HepG2 (cell line): Measurements from ENCODE around the gene HAO2. TPM values are rescaled to one million over a fixed set of nuclear protein-coding genes. Genes with fewer than 3 reads are reported as not detected.

Experiments used
- ATAC-seq: fragments of 200-7000 bp; cut with Tn5 transposase; 3 replicates; pipeline ENCODE4 v1.9.1; 2020; ENCODE audit warnings: mild to moderate bottlenecking, moderate library complexity
- BruUV-seq: library from RNA; stranded (reverse); fragments of 400-500 nt; replicated peaks from 2 replicates; lab custom pipeline; 2021; lab: Mats Ljungman, UMichigan
- CTCF ChIA-PET: fragments of 300-600 bp; formaldehyde crosslinking; extraction: SDS; loops from one replicate; lab custom pipeline; 2021; ENCODE audit warnings: low total read pairs, inconsistent platforms, low intra/inter-chr PET ratio; lab: Yijun Ruan, JAX
- POLR2A ChIA-PET: fragments of 350-600 bp; sonication (Branson Sonifier 250); formaldehyde crosslinking; loops from one replicate; lab custom pipeline; 2020; ENCODE audit warnings: antibody characterized with exemption, inconsistent platforms; lab: Yijun Ruan, JAX
- DNase-seq: peaks from one replicate; pipeline ENCODE4 v3.0.0-alpha.2; 2015; ENCODE audit warnings: low spot score
- FAIRE-seq: peaks from 3 replicates; lab custom pipeline; 2011; peaks lifted over from hg19 to GRCh38; lab: Jason Lieb, UNC
- H2AFZ ChIP-seq: one replicate; pipeline ENCODE4 v1.6.1; 2011; ENCODE audit warnings: low read length, inconsistent platforms
- H3K27ac ChIP-seq: fragments of 300-600 bp; 3 replicates; pipeline ENCODE4 v1.8.0; 2011; ENCODE audit warnings: mixed run types, mild to moderate bottlenecking, mixed read lengths, low read length, inconsistent platforms; ENCODE audit not compliant: insufficient read depth; ENCODE audit errors: extremely low read length
- H3K27me3 ChIP-seq, 2 experiments: fragments of 200-600 bp in 1 of 2; 2 replicates in 1 of 2; 3 replicates in 1 of 2; pipeline versions ENCODE4 v1.6.0 to v1.8.0; 2011; ENCODE audit warnings: low read length in 2 of 2, mild to moderate bottlenecking in 2 of 2, moderate library complexity in 2 of 2, inconsistent platforms in 1 of 2; ENCODE audit not compliant: insufficient read depth in 2 of 2, control insufficient read depth in 1 of 2
- H3K36me3 ChIP-seq, 2 experiments: fragments of 200-600 bp in 1 of 2; replicated peaks in 1 of 2; 2 replicates in 1 of 2; 3 replicates in 1 of 2; pipeline versions ENCODE4 v1.5.1 to v1.8.0; 2011; ENCODE audit warnings: low read length in 2 of 2, inconsistent platforms in 1 of 2; ENCODE audit not compliant: insufficient read depth in 2 of 2, control insufficient read depth in 1 of 2
- H3K4me1 ChIP-seq: 2 replicates; pipeline ENCODE4 v1.5.1; 2012; ENCODE audit warnings: low read length, inconsistent platforms; ENCODE audit not compliant: insufficient read depth
- H3K4me2 ChIP-seq: 2 replicates; pipeline ENCODE4 v1.6.0; 2011; ENCODE audit warnings: low read depth, low read length, inconsistent platforms
- H3K4me3 ChIP-seq, 3 experiments: fragments of 200-600 bp in 1 of 3; sonication (generic), shearing (Covaris generic) in 1 of 3; replicated peaks in 1 of 3; 2 replicates each; pipeline ENCODE4 v1.5.1; 2011 to 2016; ENCODE audit warnings: low read length in 3 of 3, inconsistent platforms in 2 of 3, low read depth in 2 of 3, mild to moderate bottlenecking in 2 of 3, control low read depth in 1 of 3, mixed read lengths in 1 of 3; ENCODE audit not compliant: insufficient read depth in 1 of 3
- H3K79me2 ChIP-seq: one replicate; pipeline ENCODE4 v1.6.1; 2011; ENCODE audit warnings: low read length, inconsistent platforms; ENCODE audit not compliant: insufficient read depth
- H3K9ac ChIP-seq: 2 replicates; pipeline ENCODE4 v1.6.0; 2011; ENCODE audit warnings: mild to moderate bottlenecking, low read depth, low read length, inconsistent platforms; ENCODE audit not compliant: insufficient read depth
- H3K9me3 ChIP-seq: 2 replicates; pipeline ENCODE4 v1.5.1; 2012; ENCODE audit warnings: mild to moderate bottlenecking, low read length
- H4K20me1 ChIP-seq: 2 replicates; pipeline ENCODE4 v1.6.0; 2011; ENCODE audit warnings: inconsistent platforms, mild to moderate bottlenecking, low read length, moderate library complexity; ENCODE audit not compliant: insufficient read depth
- FOXC1 ChIP-seq: sonication (generic); formaldehyde crosslinking; IDR thresholded peaks from 2 replicates; pipeline ENCODE4 v1.8.0; 2022; ENCODE audit warnings: mild to moderate bottlenecking, missing genetic modification reagents, borderline replicate concordance
- FOXO4 ChIP-seq: sonication (generic); formaldehyde crosslinking; conservative IDR thresholded peaks from 2 replicates; pipeline ENCODE4 v1.8.1; 2023; ENCODE audit warnings: missing genetic modification reagents
- ZHX2 ChIP-seq, 2 experiments: sonication (generic) in 1 of 2; formaldehyde crosslinking in 1 of 2; IDR thresholded peaks; 2 replicates each; pipeline versions ENCODE4 v1.6.1 to v1.9.0; 2014 to 2022; ENCODE audit warnings: antibody characterized with exemption in 1 of 2, borderline replicate concordance in 1 of 2, inconsistent platforms in 1 of 2, low read depth in 1 of 2, missing genetic modification reagents in 1 of 2
- ZNF713 ChIP-seq: sonication (generic); formaldehyde crosslinking; IDR thresholded peaks from 2 replicates; pipeline ENCODE4 v1.4.0; 2020; ENCODE audit warnings: mild to moderate bottlenecking, missing genetic modification reagents
- WGBS: methylation state at CpG from one replicate; pipeline ENCODE4 v1.1.6; 2017; ENCODE audit warnings: low lambda C conversion rate; 5-methylcytosine and 5-hydroxymethylcytosine counted together
- in situ Hi-C: cut with HindIII; loops from 2 replicates; pipeline ENCODE4 v1.10.0; 2017; ENCODE audit warnings: low pct_unique_long_range_greater_than_20kb; ENCODE audit not compliant: extremely low pct_ligation_motif_present
- intact Hi-C: fragments of 100-400 bp; cut with micrococcal nuclease; formaldehyde crosslinking; loops from one replicate; pipeline ENCODE4 v1.10.0; 2022; ENCODE audit not compliant: unreplicated experiment
- polyA plus RNA-seq, 8 experiments: library from polyadenylated mRNA; depleted of rRNA in 3 of 8; stranded (reverse) in 7 of 8; unstranded in 1 of 8; fragments of >200 nt; fragmentation: Illumina TruSeq in 4 of 8; extraction: Trizol in 4 of 8; gene quantifications; 2 replicates each; pipeline versions ENCODE4 v1.2.1 to v1.2.3, GENCODE V29; 2011 to 2016; ENCODE audit warnings: low read depth in 4 of 8, missing spikeins in 1 of 8, mixed read lengths in 1 of 8; ENCODE audit not compliant: insufficient read depth in 1 of 8
- total RNA-seq, 5 experiments: library from RNA; depleted of rRNA; stranded (reverse); fragments of >200 nt; fragmentation: Illumina TruSeq; extraction: Trizol; gene quantifications; 2 replicates each; pipeline ENCODE4 v1.2.3, GENCODE V29; 2016; ENCODE audit warnings: low read depth in 1 of 5
- TF ChIP-seq, protein P1 (sequence below): sonication (generic); formaldehyde crosslinking; IDR thresholded peaks from 2 replicates; pipeline ENCODE4 v1.5.1; 2020; ENCODE audit warnings: mild to moderate bottlenecking, missing genetic modification reagents, moderate library complexity
- TF ChIP-seq, protein P2 (sequence below): sonication (generic); formaldehyde crosslinking; IDR thresholded peaks from 2 replicates; pipeline ENCODE4 v1.4.0; 2020; ENCODE audit warnings: missing genetic modification reagents, borderline replicate concordance

The HAO2 gene
- total and polyA plus RNA-seq, 2 of the 13 experiments (the other 11 are each of a cell fraction or from before 2014, with no cell fraction given), result 0.05 to 0.09 TPM

GRCh38 chr1:119435052-119435451 is 66.5 kb downstream of the HAO2 start:
- Histone ChIP-seq H4K20me1 (no peaks in the 10 kb centered on the region), H3K27ac (no peak overlapping the region), H3K36me3 (no peaks in the 10 kb centered on the region), H3K4me1 (no peaks in the 10 kb centered on the region), H3K9ac (no peak overlapping the region), H3K4me3 (no peak overlapping the region), H3K27me3 (peaks cover 0 to 8% of the 10 kb centered on the region in 2 experiments; a peak in 2 of 5 replicates), H2AFZ (no peak overlapping the region), H3K79me2 (no peaks in the 10 kb centered on the region), H3K9me3 (no peaks in the 10 kb centered on the region), H3K4me2 (no peak overlapping the region)
- ATAC-seq (no peak), DNase-seq (no peak), FAIRE-seq (no peak)
- CTCF ChIA-PET, result no interaction called here
- no peak for TF ChIP-seq FOXC1 (CRISPR knock-in tag)
- TF ChIP-seq, protein P1, sequence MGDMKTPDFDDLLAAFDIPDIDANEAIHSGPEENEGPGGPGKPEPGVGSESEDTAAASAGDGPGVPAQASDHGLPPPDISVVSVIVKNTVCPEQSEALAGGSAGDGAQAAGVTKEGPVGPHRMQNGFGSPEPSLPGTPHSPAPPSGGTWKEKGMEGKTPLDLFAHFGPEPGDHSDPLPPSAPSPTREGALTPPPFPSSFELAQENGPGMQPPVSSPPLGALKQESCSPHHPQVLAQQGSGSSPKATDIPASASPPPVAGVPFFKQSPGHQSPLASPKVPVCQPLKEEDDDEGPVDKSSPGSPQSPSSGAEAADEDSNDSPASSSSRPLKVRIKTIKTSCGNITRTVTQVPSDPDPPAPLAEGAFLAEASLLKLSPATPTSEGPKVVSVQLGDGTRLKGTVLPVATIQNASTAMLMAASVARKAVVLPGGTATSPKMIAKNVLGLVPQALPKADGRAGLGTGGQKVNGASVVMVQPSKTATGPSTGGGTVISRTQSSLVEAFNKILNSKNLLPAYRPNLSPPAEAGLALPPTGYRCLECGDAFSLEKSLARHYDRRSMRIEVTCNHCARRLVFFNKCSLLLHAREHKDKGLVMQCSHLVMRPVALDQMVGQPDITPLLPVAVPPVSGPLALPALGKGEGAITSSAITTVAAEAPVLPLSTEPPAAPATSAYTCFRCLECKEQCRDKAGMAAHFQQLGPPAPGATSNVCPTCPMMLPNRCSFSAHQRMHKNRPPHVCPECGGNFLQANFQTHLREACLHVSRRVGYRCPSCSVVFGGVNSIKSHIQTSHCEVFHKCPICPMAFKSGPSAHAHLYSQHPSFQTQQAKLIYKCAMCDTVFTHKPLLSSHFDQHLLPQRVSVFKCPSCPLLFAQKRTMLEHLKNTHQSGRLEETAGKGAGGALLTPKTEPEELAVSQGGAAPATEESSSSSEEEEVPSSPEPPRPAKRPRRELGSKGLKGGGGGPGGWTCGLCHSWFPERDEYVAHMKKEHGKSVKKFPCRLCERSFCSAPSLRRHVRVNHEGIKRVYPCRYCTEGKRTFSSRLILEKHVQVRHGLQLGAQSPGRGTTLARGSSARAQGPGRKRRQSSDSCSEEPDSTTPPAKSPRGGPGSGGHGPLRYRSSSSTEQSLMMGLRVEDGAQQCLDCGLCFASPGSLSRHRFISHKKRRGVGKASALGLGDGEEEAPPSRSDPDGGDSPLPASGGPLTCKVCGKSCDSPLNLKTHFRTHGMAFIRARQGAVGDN, result no peak
- TF ChIP-seq ZHX2 (IDR thresholded peaks at IDR 0.05; ENCODE audit: low read depth), result no peak
- no peak for TF ChIP-seq ZHX2 (CRISPR knock-in tag; IDR thresholded peaks at IDR 0.05; ENCODE audit: borderline replicate concordance)
- TF ChIP-seq, protein P2, sequence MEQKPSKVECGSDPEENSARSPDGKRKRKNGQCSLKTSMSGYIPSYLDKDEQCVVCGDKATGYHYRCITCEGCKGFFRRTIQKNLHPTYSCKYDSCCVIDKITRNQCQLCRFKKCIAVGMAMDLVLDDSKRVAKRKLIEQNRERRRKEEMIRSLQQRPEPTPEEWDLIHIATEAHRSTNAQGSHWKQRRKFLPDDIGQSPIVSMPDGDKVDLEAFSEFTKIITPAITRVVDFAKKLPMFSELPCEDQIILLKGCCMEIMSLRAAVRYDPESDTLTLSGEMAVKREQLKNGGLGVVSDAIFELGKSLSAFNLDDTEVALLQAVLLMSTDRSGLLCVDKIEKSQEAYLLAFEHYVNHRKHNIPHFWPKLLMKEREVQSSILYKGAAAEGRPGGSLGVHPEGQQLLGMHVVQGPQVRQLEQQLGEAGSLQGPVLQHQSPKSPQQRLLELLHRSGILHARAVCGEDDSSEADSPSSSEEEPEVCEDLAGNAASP (CRISPR knock-in tag), result no peak
- no peak for TF ChIP-seq ZNF713 (CRISPR knock-in tag)
- no peak for TF ChIP-seq FOXO4
- 0% methylated on average over 3 of the region's 3 CpGs for WGBS
- POLR2A ChIA-PET, result no interaction called here
- intact Hi-C loops, result no loop called here
- in situ Hi-C loops, result no loop called here
- no TSS peak for BruUV-seq
